Stomach smooth muscle (tissue), 2 donors: ENCODE measurements around the gene PLEKHS1.

ENCODE experiments used
- H3K27ac ChIP-seq: one replicate; pipeline ENCODE4 v1.7.0; 2013; ENCODE audit warnings: mild to moderate bottlenecking, low read length, inconsistent platforms
- H3K27me3 ChIP-seq, 2 donors: one replicate each; pipeline ENCODE4 v1.7.0; 2013; ENCODE audit warnings: low read length in 2 of 2; ENCODE audit not compliant: insufficient read depth in 2 of 2, control insufficient read depth in 1 of 2
- H3K36me3 ChIP-seq, 2 donors: one replicate each; pipeline ENCODE4 v1.7.0; 2013; ENCODE audit warnings: low read length in 2 of 2; ENCODE audit not compliant: control insufficient read depth in 2 of 2, insufficient read depth in 2 of 2
- H3K4me1 ChIP-seq: one replicate; pipeline ENCODE4 v1.7.0; 2013; ENCODE audit warnings: low read length; ENCODE audit not compliant: control insufficient read depth, insufficient read depth
- H3K4me3 ChIP-seq, 2 donors: one replicate each; pipeline ENCODE4 v1.7.0; 2013; ENCODE audit warnings: low read length in 2 of 2
- H3K9ac ChIP-seq, 2 donors: one replicate each; pipeline ENCODE4 v1.7.0; 2013; ENCODE audit warnings: low read length in 2 of 2, mild to moderate bottlenecking in 1 of 2
- H3K9me3 ChIP-seq, 2 donors: one replicate each; pipeline ENCODE4 v1.7.0; 2013; ENCODE audit warnings: low read length in 2 of 2; ENCODE audit not compliant: control insufficient read depth in 2 of 2
- donor health status: healthy.
- donor health status: Pancreatic carcinoma.

The PLEKHS1 gene

GRCh38 chr10:113740850-113741249 lies 10.6 kb upstream of the PLEKHS1 start:
- H3K36me3 ChIP-seq: no peaks in the 10 kb centered on the region
- no peak overlapping the region for H3K4me3 ChIP-seq
- H3K9me3 ChIP-seq: no peaks in the 10 kb centered on the region
- no peak overlapping the region for H3K27ac ChIP-seq
- no peaks in the 10 kb centered on the region for H3K27me3 ChIP-seq
- no peak overlapping the region for H3K9ac ChIP-seq
- H3K4me1 ChIP-seq: no peaks in the 10 kb centered on the region

GRCh38 chr10:113742466-113742865 lies 9.0 kb upstream of the PLEKHS1 start:
- Histone ChIP-seq H3K36me3 (no peaks in the 10 kb centered on the region), H3K4me1 (no peaks in the 10 kb centered on the region), H3K9ac (no peak overlapping the region), H3K27me3 (no peaks in the 10 kb centered on the region), H3K27ac (no peak overlapping the region), H3K4me3 (no peak overlapping the region), H3K9me3 (no peaks in the 10 kb centered on the region)

DNA sequence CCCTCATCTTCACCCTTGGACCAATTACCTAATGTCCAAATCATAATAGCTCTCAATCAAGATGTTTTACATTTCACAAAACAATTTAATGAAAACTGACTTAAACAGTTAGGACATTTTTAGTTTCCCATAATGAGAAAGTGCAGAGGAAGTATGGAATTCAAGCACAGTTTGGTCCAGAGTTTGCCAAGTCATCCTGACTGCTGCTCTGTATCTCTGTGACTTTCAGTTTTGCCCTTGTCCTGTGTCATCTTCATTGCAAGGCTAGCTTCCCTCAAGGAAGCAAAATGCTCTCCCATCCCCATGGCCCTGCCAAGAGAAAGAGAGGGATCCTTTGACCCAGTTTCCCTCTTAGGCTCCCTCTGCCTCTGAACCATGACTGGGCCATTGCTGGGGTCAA lies 7.9 kb upstream of the PLEKHS1 start:
- no peak overlapping the region for H3K9ac ChIP-seq
- H3K27ac ChIP-seq: no peak overlapping the region
- no peaks in the 10 kb centered on the region for H3K27me3 ChIP-seq
- H3K4me1 ChIP-seq: no peaks in the 10 kb centered on the region
- H3K9me3 ChIP-seq: no peaks in the 10 kb centered on the region
- no peaks in the 10 kb centered on the region for H3K36me3 ChIP-seq
- no peak overlapping the region for H3K4me3 ChIP-seq

DNA sequence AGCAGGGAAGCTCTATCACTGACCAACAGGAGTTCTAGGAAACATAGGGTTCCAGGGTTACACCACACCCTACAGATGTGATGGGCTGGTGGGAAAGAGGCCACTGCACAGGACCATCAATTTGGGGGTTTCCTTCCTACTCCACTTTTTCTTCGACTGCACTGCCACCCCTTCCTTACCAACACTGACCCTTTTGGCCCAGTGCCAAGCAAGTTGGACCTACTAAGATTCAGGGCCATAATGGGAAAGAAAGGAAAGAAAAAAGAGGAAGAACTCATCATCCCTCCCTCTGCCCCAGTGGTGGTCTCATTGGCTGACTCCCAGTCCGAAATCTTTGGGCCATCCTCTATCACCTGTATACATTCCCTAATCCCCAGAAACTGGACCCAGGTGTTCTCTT lies 6.1 kb upstream of the PLEKHS1 start:
- Histone ChIP-seq H3K9me3 (no peaks in the 10 kb centered on the region), H3K27me3 (no peaks in the 10 kb centered on the region), H3K4me3 (no peak overlapping the region), H3K36me3 (no peaks in the 10 kb centered on the region), H3K9ac (no peak overlapping the region), H3K27ac (no peak overlapping the region), H3K4me1 (no peaks in the 10 kb centered on the region)

DNA sequence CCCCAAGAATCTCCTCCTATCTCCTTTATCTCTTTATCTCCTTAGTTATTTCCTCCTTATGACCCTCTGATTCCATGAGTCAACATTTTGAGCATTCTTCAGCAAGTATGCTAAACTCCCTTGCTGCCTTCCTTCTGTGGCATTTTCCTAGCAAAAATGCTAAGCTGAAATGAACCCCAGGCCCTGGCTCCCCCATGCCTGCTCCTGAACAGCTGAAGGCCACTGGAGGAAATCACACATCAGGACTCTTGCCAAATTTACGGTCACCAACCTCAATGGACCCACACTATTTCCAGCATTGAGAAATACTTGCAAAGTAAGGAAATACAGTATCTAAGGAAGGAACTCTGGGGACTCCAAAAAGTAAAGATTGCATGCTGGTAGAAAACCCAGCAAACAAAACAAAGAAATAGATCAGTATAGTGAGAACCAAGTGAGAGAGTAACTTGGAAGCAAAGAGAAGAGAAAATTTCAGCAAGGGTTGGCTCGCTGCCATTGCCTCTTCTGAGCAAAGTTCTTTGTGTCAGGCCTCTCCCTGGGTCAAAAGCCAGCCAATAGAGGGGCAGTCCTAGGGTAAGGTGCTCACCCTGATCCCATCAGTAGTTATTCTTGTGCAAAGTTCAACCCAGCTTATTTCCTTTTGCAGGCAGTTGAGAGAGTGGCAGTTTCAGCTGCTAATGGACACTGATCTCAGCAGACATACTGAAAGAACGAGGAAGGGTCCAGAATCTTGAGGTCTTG lies 5.1 kb upstream of the PLEKHS1 start:
- Histone ChIP-seq H3K36me3 (no peaks in the 10 kb centered on the region), H3K27me3 (no peaks in the 10 kb centered on the region), H3K4me3 (no peak overlapping the region), H3K9ac (no peak overlapping the region), H3K4me1 (no peaks in the 10 kb centered on the region), H3K27ac (no peak overlapping the region), H3K9me3 (no peaks in the 10 kb centered on the region)

DNA sequence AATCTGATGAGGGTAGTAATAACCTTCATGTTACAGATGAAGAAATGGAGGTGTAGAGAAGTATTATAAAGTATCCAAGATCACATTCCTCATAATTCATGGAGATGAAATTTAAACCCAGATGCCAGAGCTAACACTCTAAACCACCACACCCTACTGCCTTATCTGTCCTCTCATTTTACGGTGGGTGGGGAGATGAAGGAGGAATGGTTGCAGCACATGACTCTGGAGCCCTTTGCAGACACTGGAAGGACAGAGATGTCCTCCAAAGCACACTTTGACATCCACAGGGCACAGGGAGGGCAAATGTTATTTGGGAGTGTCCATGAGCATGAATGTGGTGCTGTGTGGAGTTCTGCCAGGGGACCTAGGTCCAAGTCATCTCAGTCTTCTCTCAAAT lies 1.1 kb downstream of the PLEKHS1 start:
- Histone ChIP-seq H3K9me3 (no peaks in the 10 kb centered on the region), H3K27ac (no peak overlapping the region), H3K4me1 (no peaks in the 10 kb centered on the region), H3K36me3 (no peaks in the 10 kb centered on the region), H3K4me3 (no peak overlapping the region), H3K9ac (no peak overlapping the region), H3K27me3 (no peaks in the 10 kb centered on the region)

GRCh38 chr10:113753020-113753692 lies 1.7 kb downstream of the PLEKHS1 start:
- Histone ChIP-seq H3K27ac (no peak overlapping the region), H3K4me3 (no peak overlapping the region), H3K36me3 (no peaks in the 10 kb centered on the region), H3K9me3 (no peaks in the 10 kb centered on the region), H3K27me3 (no peaks in the 10 kb centered on the region), H3K9ac (no peak overlapping the region), H3K4me1 (no peaks in the 10 kb centered on the region)

- no peaks in the 10 kb centered on the region for H3K36me3 ChIP-seq
- no peak overlapping the region for H3K27ac ChIP-seq
- H3K4me1 ChIP-seq: no peaks in the 10 kb centered on the region
- no peak overlapping the region for H3K9ac ChIP-seq
- H3K27me3 ChIP-seq: no peaks in the 10 kb centered on the region
- H3K4me3 ChIP-seq: no peak overlapping the region
- H3K9me3 ChIP-seq: no peaks in the 10 kb centered on the region
These were observed 2.6 kb downstream of the PLEKHS1 start for GRCh38 chr10:113754125-113754524.

- H3K9ac ChIP-seq: no peak overlapping the region
- no peaks in the 10 kb centered on the region for H3K27me3 ChIP-seq
- no peaks in the 10 kb centered on the region for H3K9me3 ChIP-seq
- no peak overlapping the region for H3K27ac ChIP-seq
- no peaks in the 10 kb centered on the region for H3K36me3 ChIP-seq
- H3K4me3 ChIP-seq: no peak overlapping the region
- no peaks in the 10 kb centered on the region for H3K4me1 ChIP-seq
These were observed 3.3 kb downstream of the PLEKHS1 start for GRCh38 chr10:113754768-113755167.

DNA sequence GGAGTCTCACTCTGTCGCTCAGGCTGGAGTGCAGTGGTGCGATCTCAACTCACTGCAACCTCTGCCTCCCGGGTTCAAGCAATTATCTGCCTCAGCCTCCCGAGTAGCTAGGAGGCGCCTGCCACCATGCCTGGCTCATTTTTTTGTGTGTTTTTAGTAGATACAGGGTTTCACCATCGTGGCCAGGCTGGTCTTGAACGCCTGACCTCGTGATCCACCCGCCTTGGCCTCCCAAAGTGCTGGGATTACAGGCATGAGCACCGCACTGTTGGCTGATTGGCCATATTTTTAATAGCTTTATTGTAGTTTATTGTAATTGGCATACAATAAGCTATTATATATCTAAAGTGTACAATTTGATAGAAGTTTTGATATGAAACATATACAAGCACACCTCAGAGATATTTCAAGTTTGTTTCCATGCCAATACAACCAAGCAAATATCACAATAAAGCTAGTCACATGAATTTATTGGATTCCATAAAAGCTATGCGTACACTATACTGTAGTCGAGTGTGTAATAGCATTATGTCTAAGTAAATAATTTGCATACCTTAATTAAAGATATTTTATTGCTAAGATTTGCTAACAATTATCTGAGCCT lies 5.6 kb downstream of the PLEKHS1 start:
- H3K9me3 ChIP-seq: no peaks in the 10 kb centered on the region
- H3K4me1 ChIP-seq: no peaks in the 10 kb centered on the region
- no peak overlapping the region for H3K27ac ChIP-seq

GRCh38 chr10:113762083-113762482 lies 10.6 kb downstream of the PLEKHS1 start:
- Histone ChIP-seq H3K9me3 (no peaks in the 10 kb centered on the region), H3K4me1 (no peaks in the 10 kb centered on the region), H3K4me3 (no peak overlapping the region), H3K27me3 (no peaks in the 10 kb centered on the region), H3K36me3 (no peaks in the 10 kb centered on the region), H3K27ac (no peak overlapping the region), H3K9ac (no peak overlapping the region)

More for the DNA sequence above, 5.6 kb downstream of the PLEKHS1 start:
- H3K9ac ChIP-seq: no peak overlapping the region
- no peaks in the 10 kb centered on the region for H3K27me3 ChIP-seq
- no peaks in the 10 kb centered on the region for H3K36me3 ChIP-seq
- no peak overlapping the region for H3K4me3 ChIP-seq
